Mesendoderm (in vitro differentiated cells): Measurements from ENCODE around the gene DIP2A.
A peak's percentile ranks its signal among the peaks of the same experiment; 100 is the strongest.

Source experiments
- DNase-seq: peaks from one replicate; pipeline ENCODE4 v3.0.0; 2013
- H2AK5ac ChIP-seq: 2 replicates; pipeline ENCODE4 v1.6.1; 2013; ENCODE audit warnings: low read length, inconsistent platforms
- H2BK120ac ChIP-seq: 2 replicates; pipeline ENCODE4 v1.6.1; 2013; ENCODE audit warnings: low read depth, mild to moderate bottlenecking, low read length, moderate library complexity, mixed read lengths
- H2BK15ac ChIP-seq: replicated peaks from 2 replicates; pipeline ENCODE4 v1.6.1; 2013; ENCODE audit warnings: low read depth, mild to moderate bottlenecking, moderate library complexity
- H2BK5ac ChIP-seq: 2 replicates; pipeline ENCODE4 v1.6.1; 2013; ENCODE audit warnings: low read length, inconsistent platforms
- H3K18ac ChIP-seq: 2 replicates; pipeline ENCODE4 v1.6.1; 2013; ENCODE audit warnings: mild to moderate bottlenecking, low read length, mixed read lengths
- H3K23ac ChIP-seq: one replicate; pipeline ENCODE4 v1.6.1; 2013; ENCODE audit warnings: low read length
- H3K27ac ChIP-seq: 2 replicates; pipeline ENCODE4 v1.5.1; 2013; ENCODE audit warnings: low read depth, mild to moderate bottlenecking, inconsistent platforms, low read length, moderate library complexity
- H3K27me3 ChIP-seq: 2 replicates; pipeline ENCODE4 v1.6.1; 2013; ENCODE audit warnings: low read length, control low read depth, mild to moderate bottlenecking, inconsistent platforms; ENCODE audit not compliant: insufficient read depth, poor library complexity
- H3K36me3 ChIP-seq: 2 replicates; pipeline ENCODE4 v1.6.1; 2013; ENCODE audit warnings: low read length, inconsistent platforms; ENCODE audit not compliant: control insufficient read depth, insufficient read depth
- H3K4ac ChIP-seq: one replicate; pipeline ENCODE4 v1.6.1; 2013; ENCODE audit warnings: low read depth, mild to moderate bottlenecking, low read length, moderate library complexity
- H3K4me1 ChIP-seq: 2 replicates; pipeline ENCODE4 v1.6.1; 2013; ENCODE audit warnings: low read depth, low read length, inconsistent platforms; ENCODE audit not compliant: control insufficient read depth
- H3K4me2 ChIP-seq: 2 replicates; pipeline ENCODE4 v1.6.1; 2013; ENCODE audit warnings: low read length
- H3K4me3 ChIP-seq: 2 replicates; pipeline ENCODE4 v1.5.1; 2013; ENCODE audit warnings: mild to moderate bottlenecking, low read length
- H3K56ac ChIP-seq: one replicate; pipeline ENCODE4 v1.6.1; 2013; ENCODE audit warnings: low read length
- H3K79me1 ChIP-seq: 2 replicates; pipeline ENCODE4 v1.6.1; 2013; ENCODE audit warnings: low read length, inconsistent platforms
- H3K79me2 ChIP-seq: 2 replicates; pipeline ENCODE4 v1.6.1; 2013; ENCODE audit warnings: mild to moderate bottlenecking, low read length; ENCODE audit not compliant: control insufficient read depth, insufficient read depth
- H3K9ac ChIP-seq: 2 replicates; pipeline ENCODE4 v1.6.1; 2013; ENCODE audit warnings: low read length, inconsistent platforms
- H4K5ac ChIP-seq: one replicate; pipeline ENCODE4 v1.6.1; 2013; ENCODE audit warnings: low read length
- H4K8ac ChIP-seq: one replicate; pipeline ENCODE4 v1.6.1; 2013; ENCODE audit warnings: low read depth, mild to moderate bottlenecking, control low read depth, low read length, moderate library complexity
- WGBS: extraction: QIAGEN DNeasy Blood & Tissue Kit; methylation state at CpG from one replicate; pipeline ENCODE4 v1.1.7; 2013; ENCODE audit warnings: low lambda C conversion rate, missing lambda C conversion rate; ENCODE audit not compliant: insufficient coverage; ENCODE audit errors: extremely low coverage; 5-methylcytosine and 5-hydroxymethylcytosine counted together

The DIP2A gene

DNA sequence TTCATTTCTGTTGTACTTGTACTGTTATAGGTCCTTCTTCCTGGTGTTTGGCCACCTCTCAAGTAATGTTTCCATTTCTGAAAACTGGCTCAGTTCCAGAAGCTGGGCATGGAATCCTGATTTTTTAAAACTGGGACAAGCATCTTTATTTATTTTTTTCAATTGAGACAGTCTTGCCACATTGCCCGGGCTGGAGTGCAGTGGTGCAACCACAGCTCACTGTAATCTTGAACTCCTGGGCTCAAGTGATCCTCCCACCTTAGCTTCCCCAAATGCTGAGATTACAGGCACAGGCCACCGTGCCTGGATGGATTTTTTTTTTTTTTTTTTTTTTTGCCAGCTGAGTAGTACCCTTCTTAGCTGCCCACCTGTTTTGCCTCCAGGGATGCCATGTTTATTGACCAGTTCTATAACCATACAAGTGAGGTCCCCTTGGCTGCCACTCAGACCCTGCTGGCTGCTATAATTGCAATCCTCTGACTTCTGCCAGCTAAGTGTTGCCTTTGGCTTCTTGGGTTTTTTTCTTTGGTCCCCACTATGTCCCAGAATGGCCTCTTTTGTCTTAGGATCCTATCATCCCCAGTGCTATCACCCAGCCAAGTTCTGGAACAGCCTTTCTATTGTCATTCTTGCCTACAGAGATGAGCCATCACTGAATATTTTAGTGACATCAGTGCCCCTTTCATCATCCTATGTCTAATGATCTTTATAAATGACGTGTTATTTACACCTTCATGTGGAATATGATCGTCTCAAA lies 3.9 kb upstream of the DIP2A start:
- Histone ChIP-seq H3K27ac (no peak overlapping the region), H3K4me1 (peaks cover 2% of the 10 kb centered on the region)

GRCh38 chr21:46455575-46456385 lies 2.9 kb upstream of the DIP2A start:
- H2BK5ac ChIP-seq, result no peak overlapping the region
- no peak overlapping the region for H3K27ac ChIP-seq
- no peak overlapping the region for H3K18ac ChIP-seq
- no peak overlapping the region for H3K4ac ChIP-seq
- no peak overlapping the region for H3K4me3 ChIP-seq
- no peak overlapping the region for H2BK15ac ChIP-seq
- peaks cover 6% of the 10 kb centered on the region for H3K79me2 ChIP-seq
- no peaks in the 10 kb centered on the region for H3K27me3 ChIP-seq
- peaks cover 12% of the 10 kb centered on the region for H3K79me1 ChIP-seq
- no peak overlapping the region for H2BK120ac ChIP-seq
- no peak overlapping the region for H4K8ac ChIP-seq
- no CpG with 5 or more reads among the region's 10 CpGs for WGBS
- peak; percentile 8 for DNase-seq
- no peak overlapping the region for H3K4me2 ChIP-seq
- H2AK5ac ChIP-seq, result no peak overlapping the region
- H3K56ac ChIP-seq, result no peak overlapping the region
- no peak overlapping the region for H4K5ac ChIP-seq
- peaks cover 2% of the 10 kb centered on the region for H3K4me1 ChIP-seq
- no peak overlapping the region for H3K9ac ChIP-seq
- no peak overlapping the region for H3K23ac ChIP-seq
- no peaks in the 10 kb centered on the region for H3K36me3 ChIP-seq

More for the DNA sequence above, 3.9 kb upstream of the DIP2A start:
- peaks cover 6% of the 10 kb centered on the region for H3K79me2 ChIP-seq
- H3K18ac ChIP-seq, result no peak overlapping the region
- H3K27me3 ChIP-seq, result no peaks in the 10 kb centered on the region
- no CpG with 5 or more reads among the region's 4 CpGs for WGBS
- no peak overlapping the region for H3K56ac ChIP-seq
- no peak overlapping the region for H2BK120ac ChIP-seq
- no peak overlapping the region for H4K5ac ChIP-seq
- H2AK5ac ChIP-seq, result no peak overlapping the region
- no peak overlapping the region for H2BK5ac ChIP-seq
- no peak overlapping the region for H4K8ac ChIP-seq
- H3K4ac ChIP-seq, result no peak overlapping the region
- H3K4me2 ChIP-seq, result no peak overlapping the region
- no peaks in the 10 kb centered on the region for H3K36me3 ChIP-seq
- no peak overlapping the region for H3K23ac ChIP-seq
- DNase-seq, result no peak
- H2BK15ac ChIP-seq, result no peak overlapping the region
- H3K79me1 ChIP-seq, result peaks cover 12% of the 10 kb centered on the region
- H3K9ac ChIP-seq, result no peak overlapping the region
- no peak overlapping the region for H3K4me3 ChIP-seq

DNA sequence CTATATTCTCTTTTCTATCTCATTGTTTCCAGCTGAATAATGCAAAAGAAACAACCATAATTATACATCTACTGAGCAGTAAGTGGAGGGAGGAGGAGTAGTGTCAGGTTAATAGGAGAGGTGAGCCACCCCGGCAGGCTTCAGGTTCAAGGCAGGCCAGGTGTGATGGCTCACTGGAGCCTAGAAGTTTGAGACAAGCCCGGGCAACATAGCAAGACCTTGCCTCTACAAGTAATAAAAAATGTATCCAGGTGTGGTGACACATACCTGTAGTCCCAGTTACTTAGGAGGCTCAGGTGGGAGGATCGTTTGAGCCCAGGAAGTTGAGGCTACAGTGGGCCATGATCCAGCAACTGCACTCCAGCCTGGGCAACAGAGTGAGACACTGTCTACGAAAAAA lies 1.9 kb upstream of the DIP2A start:
- Histone ChIP-seq H3K4me2 (no peak overlapping the region), H2AK5ac (no peak overlapping the region), H2BK5ac (no peak overlapping the region), H3K56ac (no peak overlapping the region), H3K27ac (no peak overlapping the region), H2BK120ac (no peak overlapping the region), H3K23ac (no peak overlapping the region), H3K4me1 (peaks cover 2% of the 10 kb centered on the region), H3K79me2 (peaks cover 6% of the 10 kb centered on the region), H3K79me1 (peaks cover 12% of the 10 kb centered on the region), H3K4me3 (no peak overlapping the region), H4K5ac (no peak overlapping the region), H3K36me3 (no peaks in the 10 kb centered on the region), H3K9ac (no peak overlapping the region), H4K8ac (no peak overlapping the region), H3K4ac (no peak overlapping the region), H3K18ac (no peak overlapping the region), H2BK15ac (no peak overlapping the region), H3K27me3 (no peaks in the 10 kb centered on the region)
- WGBS, result no CpG with 5 or more reads among the region's 4 CpGs
- DNase-seq, result no peak

DNA sequence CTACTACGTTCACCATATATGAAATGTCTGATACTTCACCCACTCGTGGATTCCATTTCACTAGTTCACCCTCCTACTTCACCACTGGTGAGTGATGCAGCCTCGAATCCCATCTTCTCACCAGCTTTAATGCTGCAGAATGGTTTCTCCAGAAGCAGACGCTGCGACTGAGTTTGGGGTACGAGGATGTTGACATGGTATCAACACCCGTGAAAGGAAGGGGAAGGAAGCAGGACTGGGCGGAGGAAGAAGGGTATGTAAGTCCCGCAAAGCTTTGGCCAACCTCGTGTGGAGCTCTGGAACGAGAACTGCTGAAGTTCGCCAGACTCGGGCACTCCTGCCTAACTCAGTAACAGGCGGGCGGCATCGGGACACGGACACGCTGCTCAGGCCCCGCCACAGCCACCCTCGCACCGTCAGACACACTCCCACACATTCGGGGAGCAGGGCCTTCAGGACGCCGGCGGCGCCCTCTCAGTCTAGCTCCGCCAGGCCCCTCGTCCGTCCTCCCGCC lies 833 bp upstream of the DIP2A start:
- Histone ChIP-seq H2BK120ac (no peak overlapping the region), H2AK5ac (peak overlapping the region; percentile 76), H3K79me2 (peaks cover 8% of the 10 kb centered on the region), H2BK5ac (no peak overlapping the region), H2BK15ac (no peak overlapping the region), H4K5ac (no peak overlapping the region), H3K27ac (peak overlapping the region; percentile 59), H3K4me2 (peak overlapping the region; percentile 100), H3K9ac (peak overlapping the region; percentile 99), H3K4me1 (peaks cover 2% of the 10 kb centered on the region), H3K27me3 (no peaks in the 10 kb centered on the region), H3K23ac (no peak overlapping the region), H3K36me3 (no peaks in the 10 kb centered on the region), H4K8ac (no peak overlapping the region), H3K4me3 (peak overlapping the region; percentile 97), H3K4ac (peak overlapping the region; percentile 11), H3K18ac (peak overlapping the region; percentile 41), H3K56ac (peak overlapping the region; percentile 100), H3K79me1 (peaks cover 15% of the 10 kb centered on the region)
- WGBS, result no CpG with 5 or more reads among the region's 30 CpGs
- DNase-seq, result peak; percentile 66

- peak overlapping the region; percentile 15 for H3K18ac ChIP-seq
- no peak overlapping the region for H2AK5ac ChIP-seq
- no peak overlapping the region for H3K23ac ChIP-seq
- no peak overlapping the region for H2BK15ac ChIP-seq
- peak overlapping the region; percentile 39 for H3K4me2 ChIP-seq
- no peak for DNase-seq
- H3K27ac ChIP-seq, result no peak overlapping the region
- H4K8ac ChIP-seq, result no peak overlapping the region
- peak overlapping the region; percentile 30 for H2BK120ac ChIP-seq
- H3K9ac ChIP-seq, result peak overlapping the region; percentile 94
- H3K79me2 ChIP-seq, result peaks cover 8% of the 10 kb centered on the region
- H2BK5ac ChIP-seq, result peak overlapping the region; percentile 72
- H3K4me3 ChIP-seq, result peak overlapping the region; percentile 94
- H3K4ac ChIP-seq, result peak overlapping the region; percentile 76
- peaks cover 2% of the 10 kb centered on the region for H3K4me1 ChIP-seq
- H3K56ac ChIP-seq, result peak overlapping the region; percentile 99
- H3K36me3 ChIP-seq, result no peaks in the 10 kb centered on the region
- no peak overlapping the region for H4K5ac ChIP-seq
- peaks cover 15% of the 10 kb centered on the region for H3K79me1 ChIP-seq
- no peaks in the 10 kb centered on the region for H3K27me3 ChIP-seq
- WGBS, result no CpG with 5 or more reads among the region's 36 CpGs
Measured at GRCh38 chr21:46459024-46459355, 299 bp downstream of the DIP2A start.
